Gastroesophageal sphincter (tissue), 3 donors: ENCODE data around the gene RPTN.

Experiments used
- EP300 ChIP-seq: sonication (generic); formaldehyde crosslinking; IDR thresholded peaks from one replicate; pipeline ENCODE4 v1.6.1; 2017; ENCODE audit warnings: antibody characterized with exemption, mild to moderate bottlenecking
- TF ChIP-seq, protein P1 (sequence below), 4 experiments: fragments of 200-600 bp in 2 of 4; fragments of 450-650 bp in 2 of 4; sonication (generic) in 1 of 4; IDR thresholded peaks; one replicate each; pipeline ENCODE4 v1.5.1; 2017 to 2019; ENCODE audit warnings: antibody characterized with exemption in 4 of 4, mild to moderate bottlenecking in 2 of 4, moderate library complexity in 2 of 4

DNA sequence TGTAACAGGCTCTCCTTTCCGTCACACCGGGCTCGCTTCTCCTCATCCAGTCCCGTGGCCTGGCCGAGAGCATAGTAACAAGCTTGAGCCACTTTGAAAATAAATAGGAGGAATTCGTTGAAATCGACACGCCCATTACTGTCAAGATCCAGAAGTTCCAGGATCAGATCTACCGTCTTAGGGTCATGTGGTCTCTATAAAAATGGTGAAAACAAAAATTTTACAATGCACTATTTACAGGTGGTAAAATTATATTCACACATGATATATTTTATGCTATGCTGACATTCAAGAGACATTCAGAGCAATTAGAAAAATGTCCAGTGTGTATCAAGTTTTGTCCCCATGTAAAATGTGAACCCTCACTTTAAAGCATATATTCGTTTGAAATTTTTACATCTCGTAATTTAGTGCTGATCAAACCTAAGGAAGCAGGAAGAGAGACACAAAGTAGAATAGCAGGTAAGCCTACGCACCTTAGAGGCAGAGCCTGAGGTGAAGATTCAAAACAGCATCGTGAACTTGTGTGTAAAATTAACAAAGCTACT lies 46.1 kb downstream of the RPTN start:
- no peak for TF ChIP-seq EP300
- TF ChIP-seq, protein P1, sequence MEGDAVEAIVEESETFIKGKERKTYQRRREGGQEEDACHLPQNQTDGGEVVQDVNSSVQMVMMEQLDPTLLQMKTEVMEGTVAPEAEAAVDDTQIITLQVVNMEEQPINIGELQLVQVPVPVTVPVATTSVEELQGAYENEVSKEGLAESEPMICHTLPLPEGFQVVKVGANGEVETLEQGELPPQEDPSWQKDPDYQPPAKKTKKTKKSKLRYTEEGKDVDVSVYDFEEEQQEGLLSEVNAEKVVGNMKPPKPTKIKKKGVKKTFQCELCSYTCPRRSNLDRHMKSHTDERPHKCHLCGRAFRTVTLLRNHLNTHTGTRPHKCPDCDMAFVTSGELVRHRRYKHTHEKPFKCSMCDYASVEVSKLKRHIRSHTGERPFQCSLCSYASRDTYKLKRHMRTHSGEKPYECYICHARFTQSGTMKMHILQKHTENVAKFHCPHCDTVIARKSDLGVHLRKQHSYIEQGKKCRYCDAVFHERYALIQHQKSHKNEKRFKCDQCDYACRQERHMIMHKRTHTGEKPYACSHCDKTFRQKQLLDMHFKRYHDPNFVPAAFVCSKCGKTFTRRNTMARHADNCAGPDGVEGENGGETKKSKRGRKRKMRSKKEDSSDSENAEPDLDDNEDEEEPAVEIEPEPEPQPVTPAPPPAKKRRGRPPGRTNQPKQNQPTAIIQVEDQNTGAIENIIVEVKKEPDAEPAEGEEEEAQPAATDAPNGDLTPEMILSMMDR (IDR thresholded peaks at IDR 0.05): no peak
